Measurements from ENCODE around the gene ERBB4. TPM values are rescaled to one million over a fixed set of nuclear protein-coding genes. Genes with fewer than 3 reads are reported as not detected.

Gene ERBB4
- total RNA-seq, 6 donors from 2014 or later, result 3.3 to 24.2 (median 11.7) TPM

DNA sequence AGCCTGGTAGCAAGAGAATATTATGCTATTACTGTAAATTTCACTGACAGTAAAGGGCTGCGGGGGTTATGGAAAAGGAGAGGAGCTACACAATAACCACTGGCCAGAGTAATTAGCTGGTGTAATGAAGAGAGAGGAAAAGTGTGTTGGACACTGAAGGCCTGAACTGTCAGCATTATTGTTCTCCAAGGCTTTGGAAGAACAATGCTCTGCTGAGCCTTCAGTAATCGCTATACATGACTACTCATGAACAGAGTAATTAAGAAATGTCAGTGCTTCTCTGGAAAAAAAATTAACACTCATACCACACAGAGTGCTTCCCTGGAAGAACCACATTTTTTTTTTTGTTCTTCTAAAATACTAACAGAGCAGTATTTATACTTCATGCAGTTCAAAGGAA, 1050.9 kb downstream of the ERBB4 start:
- Histone ChIP-seq H3K36me3 (no peaks in the 10 kb centered on the region), H3K4me1 (no peaks in the 10 kb centered on the region), H3K9me3 (no peaks in the 10 kb centered on the region), H3K27me3 (no peaks in the 10 kb centered on the region), H3K27ac (no peak overlapping the region), H3K4me3 (no peak overlapping the region)
- TF ChIP-seq CTCF (IDR thresholded peaks at IDR 0.05) (no peak), POLR2AphosphoS5 (IDR thresholded peaks at IDR 0.05) (no peak), EP300 (IDR thresholded peaks at IDR 0.05) (no peak), POLR2A (IDR thresholded peaks at IDR 0.05) (no peak)
- WGBS, 2 donors, result 63 to 68% methylated on average over 2 of the region's 2 CpGs
- ATAC-seq (ENCODE audit: low FRiP score in 2 of 2) (no peak), DNase-seq (no peak)

GRCh38 chr2:211479536-211480150, 1059.0 kb downstream of the ERBB4 start:
- WGBS, 2 donors, result 62 to 70% methylated on average over 3 of the region's 3 CpGs

DNA sequence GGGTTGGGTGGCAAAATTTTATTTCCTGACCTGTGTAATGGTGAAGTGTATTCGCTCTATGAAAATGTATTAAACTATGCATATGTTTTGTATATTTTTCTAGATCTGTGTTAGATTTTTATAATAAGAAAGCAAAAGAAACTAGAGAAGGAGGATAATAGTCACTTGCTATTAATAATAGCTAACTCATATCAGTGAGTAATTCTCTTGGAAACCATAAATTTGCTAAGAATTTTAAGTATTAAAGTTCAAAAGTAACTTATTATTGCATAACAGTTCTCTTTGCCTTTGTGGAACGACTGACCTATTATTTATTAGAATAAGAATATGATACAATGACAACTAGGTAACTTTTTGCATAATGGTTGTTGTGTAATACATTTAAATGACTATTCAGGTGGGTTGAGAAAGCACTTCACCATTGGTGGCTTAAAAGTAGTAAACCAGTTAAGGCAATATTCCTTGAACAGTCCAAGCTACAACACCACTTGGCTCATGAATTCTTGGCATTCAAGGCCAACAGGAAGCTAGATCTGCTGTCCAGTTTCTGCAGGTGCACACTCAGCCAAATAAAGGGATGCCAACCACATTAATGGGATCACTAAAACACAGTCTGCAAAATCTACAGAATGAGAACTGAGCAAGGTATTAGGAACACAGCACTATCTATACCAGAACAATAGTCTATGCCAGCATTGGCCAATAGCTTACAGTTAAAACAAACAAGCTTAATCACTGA, 1060.9 kb downstream of the ERBB4 start:
- WGBS, 2 donors, result 73 to 74% methylated on average over 2 of the region's 2 CpGs
- no peaks in the 10 kb centered on the region for H3K36me3 ChIP-seq
- DNase-seq (no peak), ATAC-seq (ENCODE audit: low FRiP score in 2 of 2) (no peak)
- no peaks in the 10 kb centered on the region for H3K27me3 ChIP-seq
- H3K4me1 ChIP-seq, result no peaks in the 10 kb centered on the region
- no peak for TF ChIP-seq CTCF (IDR thresholded peaks at IDR 0.05)
- TF ChIP-seq EP300 (IDR thresholded peaks at IDR 0.05), result no peak
- no peak for TF ChIP-seq POLR2A (IDR thresholded peaks at IDR 0.05)
- TF ChIP-seq POLR2AphosphoS5 (IDR thresholded peaks at IDR 0.05), result no peak
- H3K27ac ChIP-seq, result no peak overlapping the region
- no peaks in the 10 kb centered on the region for H3K9me3 ChIP-seq
- no peak overlapping the region for H3K4me3 ChIP-seq

More at GRCh38 chr2:211479536-211480150, 1059.0 kb downstream of the ERBB4 start:
- no peaks in the 10 kb centered on the region for H3K4me1 ChIP-seq
- no peaks in the 10 kb centered on the region for H3K27me3 ChIP-seq
- ATAC-seq (ENCODE audit: low FRiP score in 2 of 2), result no peak
- no peaks in the 10 kb centered on the region for H3K9me3 ChIP-seq
- no peak for DNase-seq
- no peaks in the 10 kb centered on the region for H3K36me3 ChIP-seq
- H3K27ac ChIP-seq, result no peak overlapping the region
- no peak for TF ChIP-seq EP300 (IDR thresholded peaks at IDR 0.05)
- TF ChIP-seq POLR2A (IDR thresholded peaks at IDR 0.05), result no peak
- no peak for TF ChIP-seq POLR2AphosphoS5 (IDR thresholded peaks at IDR 0.05)
- no peak for TF ChIP-seq CTCF (IDR thresholded peaks at IDR 0.05)
- no peak overlapping the region for H3K4me3 ChIP-seq

DNA sequence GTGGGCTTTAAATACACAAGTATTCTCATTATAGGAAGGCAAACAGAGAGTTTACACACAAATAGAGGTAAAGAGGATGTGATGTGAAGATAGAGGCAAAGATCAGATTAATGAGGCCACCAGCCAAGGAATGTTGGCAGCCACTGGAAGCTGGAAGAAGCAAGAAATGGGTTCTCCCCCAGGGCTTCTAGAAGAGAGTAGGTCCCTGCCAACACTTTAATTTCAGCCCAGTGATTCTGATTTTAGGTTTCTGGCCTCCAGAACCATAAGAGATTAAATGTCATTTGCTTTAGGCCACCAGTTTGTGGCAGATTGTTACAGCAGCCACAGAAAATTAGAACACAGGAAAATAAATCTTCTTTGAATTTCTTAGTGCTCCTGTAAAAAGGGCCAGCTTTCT, 1065.5 kb downstream of the ERBB4 start:
- H3K36me3 ChIP-seq, result no peaks in the 10 kb centered on the region
- H3K27ac ChIP-seq, result no peak overlapping the region
- TF ChIP-seq CTCF (IDR thresholded peaks at IDR 0.05) (no peak), EP300 (IDR thresholded peaks at IDR 0.05) (no peak), POLR2A (IDR thresholded peaks at IDR 0.05) (no peak), POLR2AphosphoS5 (IDR thresholded peaks at IDR 0.05) (no peak)
- no peaks in the 10 kb centered on the region for H3K27me3 ChIP-seq
- no peak overlapping the region for H3K4me3 ChIP-seq
- no peak for ATAC-seq (ENCODE audit: low FRiP score in 2 of 2)
- no peak for DNase-seq
- no peaks in the 10 kb centered on the region for H3K4me1 ChIP-seq
- no peaks in the 10 kb centered on the region for H3K9me3 ChIP-seq

DNA sequence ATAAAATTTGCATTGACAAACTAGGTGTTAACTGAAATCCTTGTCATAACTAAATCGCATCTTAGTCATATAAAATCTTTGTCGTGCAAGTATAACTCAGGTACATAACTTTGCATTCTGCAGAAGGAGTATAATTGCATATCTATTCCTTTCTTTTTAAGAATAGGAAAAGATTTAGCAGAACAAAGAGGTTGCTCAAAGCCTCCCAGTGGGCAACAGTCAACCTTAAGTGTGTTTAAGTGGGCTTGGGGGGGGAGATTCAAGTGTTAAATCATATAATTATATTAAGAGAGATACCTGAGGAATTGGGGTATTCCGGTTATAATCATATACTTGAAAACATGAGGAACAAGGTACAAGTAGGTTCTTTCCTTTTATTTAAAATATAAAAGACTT, 1068.9 kb downstream of the ERBB4 start:
- 58 to 80% methylated on average over 3 of the region's 3 CpGs for WGBS, 2 donors
- TF ChIP-seq POLR2AphosphoS5 (IDR thresholded peaks at IDR 0.05), result no peak
- TF ChIP-seq CTCF (IDR thresholded peaks at IDR 0.05), result no peak
- Histone ChIP-seq H3K9me3 (no peaks in the 10 kb centered on the region), H3K36me3 (no peaks in the 10 kb centered on the region), H3K27ac (no peak overlapping the region), H3K4me1 (no peaks in the 10 kb centered on the region), H3K27me3 (no peaks in the 10 kb centered on the region), H3K4me3 (no peak overlapping the region)
- DNase-seq, result no peak
- ATAC-seq (ENCODE audit: low FRiP score in 2 of 2), result no peak
